Bronchus fibroblast of lung (primary cell): ENCODE measurements around the gene ZNF416. TPM values are rescaled to one million over a fixed set of nuclear protein-coding genes. Genes with fewer than 3 reads are reported as not detected.

Experiments used
- total RNA-seq: library from RNA; depleted of rRNA; stranded (reverse); fragments of >200 nt; gene quantifications from 2 replicates; pipeline ENCODE4 v1.2.3, GENCODE V29; 2015

ZNF416 gene
- 2.7 TPM in 2 replicates for total RNA-seq

GRCh38 chr19:57578487-57579205 is at the start of gene ZNF416:
ZNF416 (minus strand) TSS chr19:57578911; CDS start chr19:57578704, 207 bp downstream.

DNA sequence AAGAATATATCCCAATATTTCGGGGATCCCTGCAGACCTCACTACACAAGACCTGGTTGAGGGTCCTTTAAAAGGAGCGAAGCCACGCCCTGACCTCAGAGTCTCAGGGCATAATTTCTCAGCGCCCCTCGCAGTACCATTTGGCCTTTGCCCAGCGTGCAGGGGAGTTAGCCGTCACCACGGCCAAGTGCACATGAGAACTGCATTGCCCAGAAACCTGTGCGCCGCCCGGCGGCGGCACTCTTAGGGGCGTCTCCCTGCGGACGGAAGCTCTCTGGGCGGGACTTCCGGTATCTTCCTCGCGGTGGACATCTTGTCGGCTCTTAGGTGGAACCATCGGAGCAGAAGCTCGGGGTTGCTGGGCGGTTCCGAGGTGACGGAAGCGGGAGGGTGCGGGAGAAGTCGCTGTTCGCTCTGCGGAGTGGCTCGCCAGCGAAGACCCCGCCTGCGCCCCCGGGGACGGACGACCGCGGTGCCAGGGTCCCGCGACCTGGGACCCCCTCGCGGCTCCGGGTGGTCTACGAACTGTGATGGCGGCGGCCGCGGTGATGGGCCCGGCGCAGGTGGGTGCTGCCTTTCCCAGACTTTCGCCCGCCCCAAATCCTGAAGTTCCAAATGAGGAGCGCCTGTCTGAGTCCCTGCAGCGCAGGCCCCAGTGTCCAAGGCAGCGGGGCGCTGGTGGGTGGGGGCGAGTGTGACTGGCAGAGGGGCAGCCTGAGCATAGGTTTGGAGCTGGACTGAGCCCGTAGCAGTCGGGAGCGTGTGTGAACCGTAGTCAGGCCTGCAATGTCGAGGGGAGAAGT is 35.4 kb upstream of the ZNF416 start, which contains the start of gene ZNF134:
Gene ZNF134 (plus strand): TSS at position 302 of the 803 bp plus-strand sequence. CDS start 5,227 bp downstream, outside the sequence.

GRCh38 chr19:57599761-57600383 is 21.2 kb upstream of the ZNF416 start, which contains the start of gene ZNF530:
ZNF530 (plus strand) TSS chr19:57599885; CDS start chr19:57604346, 4,461 bp downstream.

DNA sequence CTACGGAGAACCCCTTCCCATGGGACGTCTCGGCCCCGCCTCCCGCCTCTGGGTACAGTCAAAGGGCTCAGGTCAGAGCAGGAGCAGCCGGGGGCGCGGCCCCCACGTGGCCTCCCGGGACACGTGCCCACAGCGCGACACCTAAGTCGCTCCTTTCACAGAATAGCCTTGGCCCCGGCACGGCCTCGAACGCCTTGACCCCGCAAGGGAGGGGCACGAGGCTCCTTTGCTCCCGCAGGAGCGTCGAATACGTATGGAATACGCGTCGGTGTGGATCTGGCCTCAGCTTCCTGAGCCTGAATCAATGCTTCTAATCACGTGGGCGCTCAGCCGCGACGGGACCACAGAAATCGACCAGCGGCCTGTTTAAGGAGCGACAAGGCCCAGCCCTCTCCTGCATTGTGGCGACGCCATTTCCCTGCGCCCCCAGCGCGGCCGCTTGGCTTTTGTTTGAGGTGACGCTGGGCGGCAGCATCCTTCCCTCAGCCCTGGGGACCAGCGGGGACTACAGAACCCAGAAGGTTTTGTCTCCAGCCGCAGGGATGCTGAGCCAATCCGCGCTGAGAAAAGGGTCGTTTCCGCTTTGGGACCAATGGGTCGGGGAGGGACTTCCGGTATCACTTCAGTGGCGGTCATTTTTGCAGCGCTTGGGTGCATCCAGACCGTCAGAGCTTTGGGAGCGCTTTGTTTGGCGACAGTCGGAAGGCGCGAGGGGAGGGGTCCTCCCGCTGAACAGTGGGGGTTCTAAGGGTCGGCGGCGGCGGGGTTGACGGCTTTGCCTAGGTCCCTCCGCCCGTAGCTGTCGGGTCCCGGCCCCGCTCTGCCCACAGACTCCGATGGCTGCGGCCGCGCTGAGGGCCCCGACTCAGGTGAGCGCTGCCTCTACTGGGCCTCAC is 5.1 kb upstream of the ZNF416 start, which contains the start of gene ZIK1:
Gene ZIK1 (plus strand): TSS at position 625 of the 896 bp plus-strand sequence. CDS start 212 bp downstream, at position 837.

DNA sequence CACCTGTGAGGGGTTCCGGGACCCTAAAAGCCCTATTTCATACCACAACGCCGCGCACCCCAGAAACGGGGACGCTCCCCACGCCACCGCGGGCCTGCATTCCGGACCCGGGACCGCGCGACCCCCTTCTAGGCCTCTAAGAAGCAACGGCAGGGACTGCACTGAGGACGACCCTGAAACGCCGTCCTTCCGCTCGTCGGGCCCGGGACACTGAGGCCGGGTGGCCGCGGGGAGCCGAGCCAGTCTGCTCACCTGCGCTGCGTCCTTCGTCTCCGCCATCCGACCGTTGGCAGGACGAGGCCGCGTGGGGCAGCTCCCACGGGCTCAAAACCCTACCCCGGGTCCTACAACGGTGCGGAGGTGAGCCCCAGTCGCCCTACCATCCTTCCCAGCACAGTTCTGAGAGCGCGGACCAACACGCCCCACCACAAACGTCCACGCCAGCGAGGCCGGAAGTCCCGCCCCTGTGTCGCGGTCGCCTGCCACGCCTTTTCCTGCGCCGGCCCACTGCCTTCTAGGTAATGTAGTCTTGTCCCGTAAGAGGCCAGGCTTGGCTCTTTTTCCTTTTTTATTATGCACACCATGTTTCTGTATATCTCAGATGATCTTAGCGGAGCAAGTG is 19.2 kb downstream of the ZNF416 start, which contains the start of gene ZNF550:
Gene ZNF550 (minus strand): TSS at position 460 of the 622 bp plus-strand sequence. CDS start 181 bp downstream, at position 279.

GRCh38 chr19:57527136-57527881 is 51.4 kb downstream of the ZNF416 start, which contains the start of gene ZNF549:
ZNF549 (plus strand) TSS chr19:57527356; CDS start chr19:57527574, 218 bp downstream.

Other genes with a start within 250 kb of the ZNF416 start
- 4.9 TPM in 2 replicates for gene ZNF304, start 227.6 kb downstream of the ZNF416 start, total RNA-seq
- gene TRAPPC2B, start 215.4 kb downstream of the ZNF416 start, total RNA-seq: 15.3 and 16.9 TPM in 2 replicates
- gene ZNF547, start 215.4 kb downstream of the ZNF416 start, total RNA-seq: 0.59 and 1.2 TPM in 2 replicates
- 7.1 and 9.1 TPM in 2 replicates for gene ZNF548, start 189.1 kb downstream of the ZNF416 start, total RNA-seq
- gene ZNF17, start 167.8 kb downstream of the ZNF416 start, total RNA-seq: 3.4 and 4.7 TPM in 2 replicates
- 9.4 and 12.6 TPM in 2 replicates for gene ZNF749, start 143.6 kb downstream of the ZNF416 start, total RNA-seq
- gene VN1R1, start 121.8 kb downstream of the ZNF416 start, total RNA-seq: 0.15 TPM in 1 of 2 replicates, not detected in the other
- 8.2 TPM in 2 replicates for gene ZNF772, start 101.3 kb downstream of the ZNF416 start, total RNA-seq
- 7.7 and 15.5 TPM in 2 replicates for gene ZNF419, start 91.2 kb downstream of the ZNF416 start, total RNA-seq
- 11.6 and 12.4 TPM in 2 replicates for gene ZNF773, start 79.0 kb downstream of the ZNF416 start, total RNA-seq
- gene ZNF549, start 51.6 kb downstream of the ZNF416 start, total RNA-seq: 2.5 and 3.9 TPM in 2 replicates
- gene ZNF550, start 19.0 kb downstream of the ZNF416 start, total RNA-seq: 3.6 and 4.9 TPM in 2 replicates
- gene ZIK1, start 5.2 kb upstream of the ZNF416 start, total RNA-seq: 4.2 and 4.7 TPM in 2 replicates
- gene ZNF530, start 21.0 kb upstream of the ZNF416 start, total RNA-seq: 5.8 and 9.1 TPM in 2 replicates
- 8.4 and 9.1 TPM in 2 replicates for gene ZNF134, start 35.3 kb upstream of the ZNF416 start, total RNA-seq
- 3.4 and 3.9 TPM in 2 replicates for gene ZNF211, start 54.3 kb upstream of the ZNF416 start, total RNA-seq
- not detected in 2 replicates for gene ZSCAN4, start 90.0 kb upstream of the ZNF416 start, total RNA-seq
- gene ZNF551, start 103.1 kb upstream of the ZNF416 start, total RNA-seq: 4.0 and 6.8 TPM in 2 replicates
- 1.0 and 1.3 TPM in 2 replicates for gene ZNF154, start 130.3 kb upstream of the ZNF416 start, total RNA-seq
- gene ZNF671, start 148.7 kb upstream of the ZNF416 start, total RNA-seq: 3.4 and 4.5 TPM in 2 replicates
- gene ZNF776, start 167.9 kb upstream of the ZNF416 start, total RNA-seq: 4.8 and 5.7 TPM in 2 replicates
- gene ZNF586, start 190.8 kb upstream of the ZNF416 start, total RNA-seq: 4.9 and 5.9 TPM in 2 replicates
- 3.0 and 4.2 TPM in 2 replicates for gene ZNF552, start 236.0 kb upstream of the ZNF416 start, total RNA-seq